ENCODE data around the gene PPP1R14B.

Gene PPP1R14B

DNA sequence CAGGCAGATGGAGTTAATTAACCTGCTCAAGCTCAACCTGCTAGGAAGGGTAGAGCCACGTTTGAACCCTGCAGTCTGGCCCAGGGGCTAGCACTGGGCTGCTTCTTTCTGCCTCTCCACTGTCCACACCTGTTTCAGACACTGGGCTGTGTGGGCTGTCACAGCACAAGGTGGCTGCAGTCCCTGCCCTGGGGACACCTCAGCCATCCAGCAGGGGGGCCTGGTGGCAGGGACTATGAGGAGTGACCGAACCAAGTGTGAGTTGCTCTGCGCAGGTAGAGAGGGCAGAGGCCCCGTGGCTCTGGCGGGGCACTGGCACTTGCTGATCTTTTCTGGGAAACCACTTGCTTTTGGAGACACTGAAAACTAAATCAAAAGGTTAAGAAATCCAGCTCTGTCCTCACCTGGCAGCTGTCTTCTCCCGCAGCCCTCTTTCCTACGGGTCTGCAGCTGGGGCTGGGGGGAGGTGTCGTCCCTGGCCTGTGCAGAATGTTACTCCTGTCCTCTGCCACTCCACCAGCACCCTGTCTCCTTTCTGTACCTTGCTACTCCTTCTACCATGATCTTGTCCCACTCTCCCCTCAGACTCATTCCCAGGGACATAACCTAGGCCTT is 31.9 kb upstream of the PPP1R14B start:
- no peaks in the 10 kb centered on the region for H3K27me3 ChIP-seq (ENCODE audit: insufficient read depth, poor library complexity, severe bottlenecking)
- TF ChIP-seq SPI1 (IDR thresholded peaks at IDR 0.05; ENCODE audit: borderline replicate concordance, low read depth) (no peak), POLR2AphosphoS5 (IDR thresholded peaks at IDR 0.05; ENCODE audit: low read depth) (no peak), REST (IDR thresholded peaks at IDR 0.05; ENCODE audit: insufficient replicate concordance, low read depth) (no peak), GABPA (IDR thresholded peaks at IDR 0.05; ENCODE audit: low read depth) (no peak)
- TF ChIP-seq, protein P1, sequence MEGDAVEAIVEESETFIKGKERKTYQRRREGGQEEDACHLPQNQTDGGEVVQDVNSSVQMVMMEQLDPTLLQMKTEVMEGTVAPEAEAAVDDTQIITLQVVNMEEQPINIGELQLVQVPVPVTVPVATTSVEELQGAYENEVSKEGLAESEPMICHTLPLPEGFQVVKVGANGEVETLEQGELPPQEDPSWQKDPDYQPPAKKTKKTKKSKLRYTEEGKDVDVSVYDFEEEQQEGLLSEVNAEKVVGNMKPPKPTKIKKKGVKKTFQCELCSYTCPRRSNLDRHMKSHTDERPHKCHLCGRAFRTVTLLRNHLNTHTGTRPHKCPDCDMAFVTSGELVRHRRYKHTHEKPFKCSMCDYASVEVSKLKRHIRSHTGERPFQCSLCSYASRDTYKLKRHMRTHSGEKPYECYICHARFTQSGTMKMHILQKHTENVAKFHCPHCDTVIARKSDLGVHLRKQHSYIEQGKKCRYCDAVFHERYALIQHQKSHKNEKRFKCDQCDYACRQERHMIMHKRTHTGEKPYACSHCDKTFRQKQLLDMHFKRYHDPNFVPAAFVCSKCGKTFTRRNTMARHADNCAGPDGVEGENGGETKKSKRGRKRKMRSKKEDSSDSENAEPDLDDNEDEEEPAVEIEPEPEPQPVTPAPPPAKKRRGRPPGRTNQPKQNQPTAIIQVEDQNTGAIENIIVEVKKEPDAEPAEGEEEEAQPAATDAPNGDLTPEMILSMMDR (IDR thresholded peaks at IDR 0.05; ENCODE audit: insufficient read depth, low read length), result no peak
- H3K27ac ChIP-seq (replicated peaks), result no peak overlapping the region
- DNase-seq (ENCODE audit: low read depth in 1 of 2, low spot score in 1 of 2), result no peak
- no peak overlapping the region for H3K4me3 ChIP-seq (replicated peaks; ENCODE audit: insufficient read depth, low read length)

- TF ChIP-seq GABPA (IDR thresholded peaks at IDR 0.05; ENCODE audit: low read depth), result no peak
- TF ChIP-seq, protein P1 (IDR thresholded peaks at IDR 0.05; ENCODE audit: insufficient read depth, low read length), result no peak
- no peaks in the 10 kb centered on the region for H3K27me3 ChIP-seq (ENCODE audit: insufficient read depth, poor library complexity, severe bottlenecking)
- no peak for DNase-seq (ENCODE audit: low read depth in 1 of 2, low spot score in 1 of 2)
- no peak overlapping the region for H3K4me3 ChIP-seq (replicated peaks; ENCODE audit: insufficient read depth, low read length)
- H3K27ac ChIP-seq (replicated peaks), result no peak overlapping the region
These were observed 30.1 kb upstream of the PPP1R14B start for GRCh38 chr11:64276653-64277431.

- no peak for DNase-seq (ENCODE audit: low read depth in 1 of 2, low spot score in 1 of 2)
- H3K27me3 ChIP-seq (ENCODE audit: insufficient read depth, poor library complexity, severe bottlenecking), result no peaks in the 10 kb centered on the region
- H3K27ac ChIP-seq (replicated peaks), result no peak overlapping the region
- TF ChIP-seq REST (IDR thresholded peaks at IDR 0.05; ENCODE audit: insufficient replicate concordance, low read depth), result no peak
- no peak for TF ChIP-seq GABPA (IDR thresholded peaks at IDR 0.05; ENCODE audit: low read depth)
- TF ChIP-seq POLR2AphosphoS5 (IDR thresholded peaks at IDR 0.05; ENCODE audit: low read depth), result no peak
- TF ChIP-seq, protein P1 (IDR thresholded peaks at IDR 0.05; ENCODE audit: insufficient read depth, low read length), result no peak
- no peak for TF ChIP-seq SPI1 (IDR thresholded peaks at IDR 0.05; ENCODE audit: borderline replicate concordance, low read depth)
- H3K4me3 ChIP-seq (replicated peaks; ENCODE audit: insufficient read depth, low read length), result no peak overlapping the region
These were observed 29.1 kb upstream of the PPP1R14B start for GRCh38 chr11:64275841-64276240.
